ENCODE measurements around the gene STX1B.

- TF ChIP-seq MYC (IDR thresholded peaks at IDR 0.05; ENCODE audit: low read depth, low read length) (no peak), CTCF (IDR thresholded peaks at IDR 0.05; ENCODE audit: extremely low read depth in 1 of 2, insufficient read depth in 1 of 2, low read depth in 1 of 2, low read length in 2 of 2) (no peak), POLR2AphosphoS5 (IDR thresholded peaks at IDR 0.05; ENCODE audit: insufficient read depth, low read depth, low read length) (no peak), MAX (IDR thresholded peaks at IDR 0.05; ENCODE audit: insufficient read depth, insufficient read length) (no peak), EZH2 (IDR thresholded peaks at IDR 0.05; ENCODE audit: borderline replicate concordance, low read depth, low read length, severe bottlenecking) (no peak)
Measured at GRCh38 chr16:31031276-31031675, 20.8 kb upstream of the STX1B start.

Measured in endothelial cell of umbilical vein (primary cell).